Thyroid gland (tissue), 4 donors: ENCODE data around the gene BRIP1.

Experiments used
- POLR2A ChIP-seq, 2 donors: fragments of 450-650 bp; IDR thresholded peaks; one replicate each; pipeline ENCODE4 v1.6.1; 2017; ENCODE audit warnings: antibody characterized with exemption in 2 of 2, mild to moderate bottlenecking in 2 of 2, moderate library complexity in 1 of 2
- TF ChIP-seq, protein P1 (sequence below), 6 experiments: fragments of 200-600 bp in 3 of 6; fragments of 450-650 bp in 3 of 6; sonication (generic) in 3 of 6; IDR thresholded peaks; one replicate each; pipeline ENCODE4 v1.5.1; 2016 to 2019; ENCODE audit warnings: antibody characterized with exemption in 6 of 6, mild to moderate bottlenecking in 2 of 6, inconsistent platforms in 1 of 6, moderate library complexity in 1 of 6

DNA sequence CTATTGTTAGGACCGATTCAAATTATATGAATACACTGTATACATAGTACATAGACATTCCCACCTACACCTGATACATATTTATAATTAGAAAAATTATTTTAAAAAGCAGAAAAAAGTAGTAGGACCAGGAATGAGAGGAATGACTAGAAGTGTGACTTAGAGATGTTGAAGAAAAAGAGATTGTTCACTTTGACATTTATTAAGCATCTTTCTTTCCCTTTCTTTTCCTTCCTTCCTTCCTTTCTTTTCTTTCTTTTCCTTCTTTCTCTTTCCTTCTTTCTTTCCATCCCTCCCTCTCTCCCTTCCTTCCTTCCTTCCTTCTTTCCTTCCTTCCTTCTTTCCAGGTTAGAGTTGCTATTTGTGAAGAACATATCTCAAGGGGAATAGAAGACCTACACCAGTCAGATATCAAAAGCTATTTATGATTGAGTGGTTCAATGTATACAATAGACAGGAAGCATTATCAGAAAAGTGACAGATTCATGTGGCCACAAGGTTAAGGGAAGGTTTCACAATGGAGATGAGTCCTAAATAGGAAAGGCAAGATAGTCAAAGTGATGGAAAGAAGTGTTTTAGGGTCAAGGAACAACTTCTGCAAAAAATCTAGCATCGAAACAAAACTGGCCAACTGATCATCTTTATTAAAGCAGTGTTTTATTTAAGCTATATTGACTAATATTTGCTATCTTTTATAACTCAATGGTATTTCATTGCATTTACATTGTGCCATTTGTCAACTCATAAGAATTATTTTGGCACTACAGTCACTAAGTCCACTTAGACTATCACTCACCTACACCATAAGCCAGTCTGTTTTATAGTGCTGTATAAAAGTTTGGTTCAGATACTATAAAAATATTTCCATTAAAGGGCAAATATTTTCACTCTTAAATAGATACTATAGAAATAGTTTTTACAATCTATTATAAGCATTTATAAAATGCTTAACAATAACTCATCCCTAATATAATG is 218.2 kb downstream of the BRIP1 start:
- TF ChIP-seq, protein P1, sequence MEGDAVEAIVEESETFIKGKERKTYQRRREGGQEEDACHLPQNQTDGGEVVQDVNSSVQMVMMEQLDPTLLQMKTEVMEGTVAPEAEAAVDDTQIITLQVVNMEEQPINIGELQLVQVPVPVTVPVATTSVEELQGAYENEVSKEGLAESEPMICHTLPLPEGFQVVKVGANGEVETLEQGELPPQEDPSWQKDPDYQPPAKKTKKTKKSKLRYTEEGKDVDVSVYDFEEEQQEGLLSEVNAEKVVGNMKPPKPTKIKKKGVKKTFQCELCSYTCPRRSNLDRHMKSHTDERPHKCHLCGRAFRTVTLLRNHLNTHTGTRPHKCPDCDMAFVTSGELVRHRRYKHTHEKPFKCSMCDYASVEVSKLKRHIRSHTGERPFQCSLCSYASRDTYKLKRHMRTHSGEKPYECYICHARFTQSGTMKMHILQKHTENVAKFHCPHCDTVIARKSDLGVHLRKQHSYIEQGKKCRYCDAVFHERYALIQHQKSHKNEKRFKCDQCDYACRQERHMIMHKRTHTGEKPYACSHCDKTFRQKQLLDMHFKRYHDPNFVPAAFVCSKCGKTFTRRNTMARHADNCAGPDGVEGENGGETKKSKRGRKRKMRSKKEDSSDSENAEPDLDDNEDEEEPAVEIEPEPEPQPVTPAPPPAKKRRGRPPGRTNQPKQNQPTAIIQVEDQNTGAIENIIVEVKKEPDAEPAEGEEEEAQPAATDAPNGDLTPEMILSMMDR (IDR thresholded peaks at IDR 0.05): no peak
- TF ChIP-seq POLR2A (IDR thresholded peaks at IDR 0.05): no peak
